ENCODE measurements around the gene PAX7. TPM values are rescaled to one million over a fixed set of nuclear protein-coding genes. Genes with fewer than 3 reads are reported as not detected.

Gene PAX7
- total RNA-seq, 2 donors from 2014 or later: not detected

DNA sequence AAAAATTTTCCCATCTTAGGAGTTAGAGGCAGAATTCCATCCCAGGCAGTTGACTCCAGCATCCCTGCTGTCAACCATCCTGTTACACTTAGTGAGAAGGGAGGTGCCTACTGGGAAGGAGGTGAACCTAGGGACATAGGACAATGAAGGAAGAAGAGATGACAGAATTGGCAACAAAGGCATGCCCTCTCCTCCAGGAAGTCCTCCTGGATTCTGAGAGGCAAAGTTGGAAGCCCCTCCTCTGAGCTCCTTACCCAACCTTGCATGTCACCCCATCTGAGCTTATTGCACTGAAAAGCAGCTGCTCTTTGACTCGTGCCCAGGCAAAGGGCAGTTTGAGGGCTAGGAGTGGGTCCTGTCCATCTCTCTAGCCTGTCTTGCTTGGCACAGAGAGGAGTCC is 66.9 kb downstream of the PAX7 start:
- Histone ChIP-seq H3K36me3 (no peaks in the 10 kb centered on the region), H3K27ac (no peak overlapping the region), H3K4me1 (no peaks in the 10 kb centered on the region), H3K9ac (ENCODE audit: low read depth in 2 of 2, low read length in 2 of 2) (no peak overlapping the region), H3K4me3 (no peak overlapping the region), H3K9me3 (no peaks in the 10 kb centered on the region), H3K27me3 (no peaks in the 10 kb centered on the region)
- TF ChIP-seq, protein P1, sequence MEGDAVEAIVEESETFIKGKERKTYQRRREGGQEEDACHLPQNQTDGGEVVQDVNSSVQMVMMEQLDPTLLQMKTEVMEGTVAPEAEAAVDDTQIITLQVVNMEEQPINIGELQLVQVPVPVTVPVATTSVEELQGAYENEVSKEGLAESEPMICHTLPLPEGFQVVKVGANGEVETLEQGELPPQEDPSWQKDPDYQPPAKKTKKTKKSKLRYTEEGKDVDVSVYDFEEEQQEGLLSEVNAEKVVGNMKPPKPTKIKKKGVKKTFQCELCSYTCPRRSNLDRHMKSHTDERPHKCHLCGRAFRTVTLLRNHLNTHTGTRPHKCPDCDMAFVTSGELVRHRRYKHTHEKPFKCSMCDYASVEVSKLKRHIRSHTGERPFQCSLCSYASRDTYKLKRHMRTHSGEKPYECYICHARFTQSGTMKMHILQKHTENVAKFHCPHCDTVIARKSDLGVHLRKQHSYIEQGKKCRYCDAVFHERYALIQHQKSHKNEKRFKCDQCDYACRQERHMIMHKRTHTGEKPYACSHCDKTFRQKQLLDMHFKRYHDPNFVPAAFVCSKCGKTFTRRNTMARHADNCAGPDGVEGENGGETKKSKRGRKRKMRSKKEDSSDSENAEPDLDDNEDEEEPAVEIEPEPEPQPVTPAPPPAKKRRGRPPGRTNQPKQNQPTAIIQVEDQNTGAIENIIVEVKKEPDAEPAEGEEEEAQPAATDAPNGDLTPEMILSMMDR (IDR thresholded peaks at IDR 0.05): no peak
- no peak for DNase-seq
- intact Hi-C loops (cut with DNase I): no loop called here

DNA sequence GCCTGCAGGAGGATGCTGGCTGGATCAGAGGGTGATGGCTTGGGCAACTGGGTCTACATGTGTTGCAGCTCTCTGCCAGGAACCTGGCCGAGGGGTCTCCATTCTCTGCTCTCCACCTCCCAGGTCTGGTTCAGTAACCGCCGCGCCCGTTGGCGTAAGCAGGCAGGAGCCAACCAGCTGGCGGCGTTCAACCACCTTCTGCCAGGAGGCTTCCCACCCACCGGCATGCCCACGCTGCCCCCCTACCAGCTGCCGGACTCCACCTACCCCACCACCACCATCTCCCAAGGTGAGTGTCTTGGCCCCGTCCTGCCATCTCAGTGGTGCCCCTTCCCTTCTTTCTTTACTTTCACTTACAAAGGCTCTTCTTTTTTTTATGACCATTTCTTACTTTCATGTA is 69.9 kb downstream of the PAX7 start:
- DNase-seq: no peak
- H3K4me1 ChIP-seq: no peaks in the 10 kb centered on the region
- intact Hi-C loops (cut with DNase I): no loop called here
- H3K4me3 ChIP-seq: no peak overlapping the region
- no peaks in the 10 kb centered on the region for H3K36me3 ChIP-seq
- H3K9me3 ChIP-seq: no peaks in the 10 kb centered on the region
- H3K27ac ChIP-seq: no peak overlapping the region
- peaks cover 4% of the 10 kb centered on the region for H3K27me3 ChIP-seq
- no peak overlapping the region for H3K9ac ChIP-seq (ENCODE audit: low read depth in 2 of 2, low read length in 2 of 2)
- TF ChIP-seq, protein P1 (IDR thresholded peaks at IDR 0.05): no peak

- Histone ChIP-seq H3K36me3 (no peaks in the 10 kb centered on the region), H3K27ac (no peak overlapping the region), H3K4me1 (no peaks in the 10 kb centered on the region), H3K9ac (ENCODE audit: low read depth in 2 of 2, low read length in 2 of 2) (no peak overlapping the region), H3K9me3 (no peaks in the 10 kb centered on the region), H3K4me3 (no peak overlapping the region), H3K27me3 (peaks cover 4% of the 10 kb centered on the region)
- intact Hi-C loops (cut with DNase I): no loop called here
- DNase-seq: no peak
- TF ChIP-seq, protein P1 (IDR thresholded peaks at IDR 0.05): no peak
Observed at GRCh38 chr1:18701183-18701582, 70.5 kb downstream of the PAX7 start.

DNA sequence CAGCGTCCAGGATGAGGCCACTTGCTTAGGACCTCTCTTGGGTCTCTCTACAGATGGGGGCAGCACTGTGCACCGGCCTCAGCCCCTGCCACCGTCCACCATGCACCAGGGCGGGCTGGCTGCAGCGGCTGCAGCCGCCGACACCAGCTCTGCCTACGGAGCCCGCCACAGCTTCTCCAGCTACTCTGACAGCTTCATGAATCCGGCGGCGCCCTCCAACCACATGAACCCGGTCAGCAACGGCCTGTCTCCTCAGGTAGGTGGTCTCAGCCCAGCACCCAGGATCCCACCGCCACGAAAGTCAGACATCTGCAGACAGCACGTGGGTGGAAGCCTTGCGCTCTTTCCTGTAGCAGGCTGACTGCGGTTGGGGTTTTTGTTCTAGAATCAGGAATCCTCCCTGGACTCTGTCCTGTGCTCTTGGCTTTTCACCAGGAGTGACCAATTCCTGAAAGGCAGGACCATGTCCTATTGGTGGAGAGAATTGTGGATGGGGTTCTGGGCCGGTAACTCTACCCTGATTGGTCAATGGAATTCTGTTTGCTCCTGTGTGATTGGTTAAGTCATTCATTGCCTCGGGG is 72.5 kb downstream of the PAX7 start:
- Histone ChIP-seq H3K4me1 (no peaks in the 10 kb centered on the region), H3K9me3 (no peaks in the 10 kb centered on the region), H3K36me3 (no peaks in the 10 kb centered on the region), H3K27me3 (peaks cover 4% of the 10 kb centered on the region), H3K27ac (no peak overlapping the region), H3K9ac (ENCODE audit: low read depth in 2 of 2, low read length in 2 of 2) (no peak overlapping the region), H3K4me3 (no peak overlapping the region)
- DNase-seq: no peak
- TF ChIP-seq, protein P1 (IDR thresholded peaks at IDR 0.05): no peak
- intact Hi-C loops (cut with DNase I): no loop called here

DNA sequence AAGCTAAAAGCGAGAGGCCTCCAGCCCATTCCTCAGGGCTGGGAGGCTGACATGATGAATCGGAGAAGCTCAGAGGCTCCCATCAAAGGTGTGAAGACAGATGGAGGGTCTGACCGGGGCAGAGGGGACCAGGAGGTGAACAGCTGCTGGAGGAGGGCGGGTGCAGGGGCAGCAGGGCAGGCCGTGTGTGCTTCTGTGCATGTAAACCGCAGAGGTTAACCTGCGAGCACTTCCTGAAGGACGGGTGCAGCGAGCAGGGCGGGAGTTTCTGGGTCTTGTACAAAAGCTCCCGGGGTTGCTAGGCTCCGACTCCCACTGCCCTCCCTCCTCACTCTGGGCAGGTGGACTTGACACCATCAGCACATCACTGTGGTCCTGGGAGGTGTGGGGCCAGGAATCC is 75.2 kb downstream of the PAX7 start:
- Histone ChIP-seq H3K4me1 (no peaks in the 10 kb centered on the region), H3K27ac (no peak overlapping the region), H3K27me3 (peaks cover 4% of the 10 kb centered on the region), H3K9me3 (no peaks in the 10 kb centered on the region), H3K4me3 (no peak overlapping the region), H3K9ac (ENCODE audit: low read depth in 2 of 2, low read length in 2 of 2) (no peak overlapping the region), H3K36me3 (no peaks in the 10 kb centered on the region)
- intact Hi-C loops (cut with DNase I): no loop called here
- TF ChIP-seq, protein P1 (IDR thresholded peaks at IDR 0.05): no peak
- DNase-seq: no peak

Measured in colonic mucosa (tissue), 4 donors.